Ishikawa (cell line): ENCODE measurements around the gene RNASE1.

Source experiments
- CEBPB ChIP-seq: IDR thresholded peaks from 2 replicates; pipeline ENCODE4 v1.6.1; 2012
- CREB1 ChIP-seq: IDR thresholded peaks from 2 replicates; pipeline ENCODE4 v1.6.1; 2012; ENCODE audit warnings: low read depth
- EP300 ChIP-seq: IDR thresholded peaks from 2 replicates; pipeline ENCODE4 v1.6.1; 2012; ENCODE audit warnings: borderline replicate concordance
- FOXM1 ChIP-seq: IDR thresholded peaks from 2 replicates; pipeline ENCODE4 v1.6.1; 2012; ENCODE audit warnings: low read depth, borderline replicate concordance
- TAF1 ChIP-seq: IDR thresholded peaks from 2 replicates; pipeline ENCODE4 v1.6.1; 2012; ENCODE audit warnings: low read depth, mild to moderate bottlenecking
- TCF12 ChIP-seq: IDR thresholded peaks from 2 replicates; pipeline ENCODE4 v1.6.1; 2012; ENCODE audit warnings: low read depth
- YY1 ChIP-seq: IDR thresholded peaks from 2 replicates; pipeline ENCODE4 v1.6.1; 2012; ENCODE audit warnings: low read depth
- TF ChIP-seq, protein P1 (sequence below): IDR thresholded peaks from 2 replicates; pipeline ENCODE4 v1.6.1; 2012
- TF ChIP-seq, protein P2 (sequence below): IDR thresholded peaks from 2 replicates; pipeline ENCODE4 v1.6.1; 2012; ENCODE audit warnings: low read depth, mild to moderate bottlenecking
- TF ChIP-seq, protein P3 (sequence below): IDR thresholded peaks from 2 replicates; pipeline ENCODE4 v1.6.1; 2012

DNA sequence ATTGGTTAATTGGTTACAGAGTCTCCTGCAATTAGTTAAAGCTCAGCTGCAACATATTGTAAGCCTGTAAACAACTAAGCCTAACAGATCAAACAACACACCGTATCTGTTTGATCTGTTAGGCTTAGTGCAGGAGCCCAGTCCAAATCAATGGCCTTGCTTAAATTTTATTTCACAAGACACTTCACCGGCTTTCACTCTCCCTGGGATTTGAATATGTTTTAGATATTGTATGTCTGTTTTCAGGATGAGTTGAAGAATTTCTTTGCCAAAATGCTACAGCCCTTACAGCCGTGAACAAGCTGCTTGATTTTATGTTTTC, 5.5 kb upstream of the RNASE1 start:
- no peak for TF ChIP-seq YY1
- TF ChIP-seq FOXM1 = no peak
- TF ChIP-seq TAF1 = no peak
- TF ChIP-seq, protein P1, sequence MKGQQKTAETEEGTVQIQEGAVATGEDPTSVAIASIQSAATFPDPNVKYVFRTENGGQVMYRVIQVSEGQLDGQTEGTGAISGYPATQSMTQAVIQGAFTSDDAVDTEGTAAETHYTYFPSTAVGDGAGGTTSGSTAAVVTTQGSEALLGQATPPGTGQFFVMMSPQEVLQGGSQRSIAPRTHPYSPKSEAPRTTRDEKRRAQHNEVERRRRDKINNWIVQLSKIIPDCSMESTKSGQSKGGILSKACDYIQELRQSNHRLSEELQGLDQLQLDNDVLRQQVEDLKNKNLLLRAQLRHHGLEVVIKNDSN = no peak
- TF ChIP-seq EP300 = no peak
- no peak for TF ChIP-seq CREB1
- TF ChIP-seq, protein P2, sequence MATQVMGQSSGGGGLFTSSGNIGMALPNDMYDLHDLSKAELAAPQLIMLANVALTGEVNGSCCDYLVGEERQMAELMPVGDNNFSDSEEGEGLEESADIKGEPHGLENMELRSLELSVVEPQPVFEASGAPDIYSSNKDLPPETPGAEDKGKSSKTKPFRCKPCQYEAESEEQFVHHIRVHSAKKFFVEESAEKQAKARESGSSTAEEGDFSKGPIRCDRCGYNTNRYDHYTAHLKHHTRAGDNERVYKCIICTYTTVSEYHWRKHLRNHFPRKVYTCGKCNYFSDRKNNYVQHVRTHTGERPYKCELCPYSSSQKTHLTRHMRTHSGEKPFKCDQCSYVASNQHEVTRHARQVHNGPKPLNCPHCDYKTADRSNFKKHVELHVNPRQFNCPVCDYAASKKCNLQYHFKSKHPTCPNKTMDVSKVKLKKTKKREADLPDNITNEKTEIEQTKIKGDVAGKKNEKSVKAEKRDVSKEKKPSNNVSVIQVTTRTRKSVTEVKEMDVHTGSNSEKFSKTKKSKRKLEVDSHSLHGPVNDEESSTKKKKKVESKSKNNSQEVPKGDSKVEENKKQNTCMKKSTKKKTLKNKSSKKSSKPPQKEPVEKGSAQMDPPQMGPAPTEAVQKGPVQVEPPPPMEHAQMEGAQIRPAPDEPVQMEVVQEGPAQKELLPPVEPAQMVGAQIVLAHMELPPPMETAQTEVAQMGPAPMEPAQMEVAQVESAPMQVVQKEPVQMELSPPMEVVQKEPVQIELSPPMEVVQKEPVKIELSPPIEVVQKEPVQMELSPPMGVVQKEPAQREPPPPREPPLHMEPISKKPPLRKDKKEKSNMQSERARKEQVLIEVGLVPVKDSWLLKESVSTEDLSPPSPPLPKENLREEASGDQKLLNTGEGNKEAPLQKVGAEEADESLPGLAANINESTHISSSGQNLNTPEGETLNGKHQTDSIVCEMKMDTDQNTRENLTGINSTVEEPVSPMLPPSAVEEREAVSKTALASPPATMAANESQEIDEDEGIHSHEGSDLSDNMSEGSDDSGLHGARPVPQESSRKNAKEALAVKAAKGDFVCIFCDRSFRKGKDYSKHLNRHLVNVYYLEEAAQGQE = no peak
- TF ChIP-seq CEBPB = no peak
- TF ChIP-seq, protein P3, sequence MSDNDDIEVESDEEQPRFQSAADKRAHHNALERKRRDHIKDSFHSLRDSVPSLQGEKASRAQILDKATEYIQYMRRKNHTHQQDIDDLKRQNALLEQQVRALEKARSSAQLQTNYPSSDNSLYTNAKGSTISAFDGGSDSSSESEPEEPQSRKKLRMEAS = no peak
- TF ChIP-seq TCF12 = no peak
